ENCODE results near the gene BMF. TPM values are rescaled to one million over a fixed set of nuclear protein-coding genes. Genes with fewer than 3 reads are reported as not detected.

The BMF gene
- total RNA-seq, 1 experiment from 2014 or later, result not detected

DNA sequence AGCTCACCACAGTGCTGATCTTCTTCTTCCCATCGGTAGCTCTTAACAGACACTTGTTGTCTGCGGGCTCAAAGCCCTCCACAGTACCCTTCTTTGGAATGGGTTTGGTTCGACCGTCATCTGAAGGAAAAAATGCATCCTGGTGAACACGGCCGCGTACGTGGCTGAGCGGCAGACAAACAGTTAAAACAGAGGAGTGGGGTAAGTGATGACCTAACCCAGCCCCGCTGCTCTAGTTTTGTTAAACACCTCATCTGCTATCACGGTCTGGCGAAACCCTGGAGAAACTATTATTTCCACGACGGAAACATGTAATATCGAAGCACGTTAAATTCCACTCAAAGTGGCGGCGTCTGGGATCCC lies 70.4 kb downstream of the BMF start:
- no TSS peak for BruUV-seq (replicated peaks)
- intact Hi-C loops (cut with micrococcal nuclease), result loop anchor here (2.0 to 5.0 kb wide), 2 partner anchors 151 to 251 kb away; no protein-coding TSS in a partner anchor
- H3K9me3 Mint-ChIP-seq (ENCODE audit: unreplicated experiment), result no peaks in the 10 kb centered on the region
- TF ChIP-seq CTCF (IDR thresholded peaks at IDR 0.05; ENCODE audit: unreplicated experiment), result no peak
- ChIA-PET CTCF (interaction anchor here (0.6 to 5.2 kb wide), 9 partner anchors 14 to 458 kb away, joined by 3 to 46 read pairs (median 4); partner anchors contain the start of gene BMF), POLR2A (interaction anchor here (0.6 to 2.7 kb wide), 21 partner anchors 9 to 255 kb away, joined by 3 to 12 read pairs (median 4); partner anchors contain the start of genes BMF, EIF2AK4 and FSIP1)
- H3K27me3 Mint-ChIP-seq (ENCODE audit: insufficient read depth, unreplicated experiment), result no peaks in the 10 kb centered on the region
- DNase-seq (ENCODE audit: unreplicated experiment), result no peak
- peak overlapping the region; percentile 92 for H3K4me3 Mint-ChIP-seq (ENCODE audit: unreplicated experiment)
- H3K4me1 Mint-ChIP-seq (ENCODE audit: insufficient read depth, unreplicated experiment), result peaks cover 9% of the 10 kb centered on the region
- peaks cover 47% of the 10 kb centered on the region for H3K36me3 Mint-ChIP-seq (ENCODE audit: insufficient read depth, unreplicated experiment)
- H3K27ac Mint-ChIP-seq (ENCODE audit: low read depth, unreplicated experiment), result peak overlapping the region; percentile 97

Other genes starting within 250 kb of the BMF start
- 1.8 and 2.3 TPM in 2 replicates for gene GPR176, start 188.6 kb downstream of the BMF start, total RNA-seq (2022)
- gene EIF2AK4, start 174.8 kb downstream of the BMF start, total RNA-seq (2022), result 37.2 and 44.8 TPM in 2 replicates
- gene SRP14, start 69.7 kb downstream of the BMF start, total RNA-seq (2022), result 165 and 203 TPM in 2 replicates
- gene BUB1B, start 52.2 kb upstream of the BMF start, total RNA-seq (2022), result 24.4 and 30.9 TPM in 2 replicates
- 9.3 and 9.5 TPM in 2 replicates for gene PAK6, start 130.2 kb upstream of the BMF start, total RNA-seq (2022)
- not detected in 2 replicates for gene ANKRD63, start 174.2 kb upstream of the BMF start, total RNA-seq (2022)
- 0.15 and 0.84 TPM in 2 replicates for gene PLCB2, start 199.1 kb upstream of the BMF start, total RNA-seq (2022)
- 14.9 and 15.7 TPM in 2 replicates for gene INAFM2, start 214.8 kb upstream of the BMF start, total RNA-seq (2022)
- 36.0 and 45.3 TPM in 2 replicates for gene CCDC9B, start 232.1 kb upstream of the BMF start, total RNA-seq (2022)
- not detected in 2 replicates for gene PHGR1, start 242.2 kb upstream of the BMF start, total RNA-seq (2022)
- 1.8 and 2.1 TPM in 2 replicates for gene DISP2, start 249.3 kb upstream of the BMF start, total RNA-seq (2022)